DND-41 (cell line): Measurements from ENCODE around the gene FADS1.

Experiments
- EZH2 ChIP-seq: IDR thresholded peaks from 3 replicates; pipeline ENCODE4 v1.6.1; 2012; ENCODE audit warnings: borderline replicate concordance, low read depth, mild to moderate bottlenecking, moderate library complexity, low read length, inconsistent platforms; ENCODE audit not compliant: severe bottlenecking
- TF ChIP-seq, protein P1 (sequence below): IDR thresholded peaks from 2 replicates; pipeline ENCODE4 v1.5.1; 2012; ENCODE audit warnings: borderline replicate concordance, low read length, moderate library complexity, mild to moderate bottlenecking; ENCODE audit not compliant: poor library complexity, severe bottlenecking; ENCODE audit errors: extremely low read depth

DNA sequence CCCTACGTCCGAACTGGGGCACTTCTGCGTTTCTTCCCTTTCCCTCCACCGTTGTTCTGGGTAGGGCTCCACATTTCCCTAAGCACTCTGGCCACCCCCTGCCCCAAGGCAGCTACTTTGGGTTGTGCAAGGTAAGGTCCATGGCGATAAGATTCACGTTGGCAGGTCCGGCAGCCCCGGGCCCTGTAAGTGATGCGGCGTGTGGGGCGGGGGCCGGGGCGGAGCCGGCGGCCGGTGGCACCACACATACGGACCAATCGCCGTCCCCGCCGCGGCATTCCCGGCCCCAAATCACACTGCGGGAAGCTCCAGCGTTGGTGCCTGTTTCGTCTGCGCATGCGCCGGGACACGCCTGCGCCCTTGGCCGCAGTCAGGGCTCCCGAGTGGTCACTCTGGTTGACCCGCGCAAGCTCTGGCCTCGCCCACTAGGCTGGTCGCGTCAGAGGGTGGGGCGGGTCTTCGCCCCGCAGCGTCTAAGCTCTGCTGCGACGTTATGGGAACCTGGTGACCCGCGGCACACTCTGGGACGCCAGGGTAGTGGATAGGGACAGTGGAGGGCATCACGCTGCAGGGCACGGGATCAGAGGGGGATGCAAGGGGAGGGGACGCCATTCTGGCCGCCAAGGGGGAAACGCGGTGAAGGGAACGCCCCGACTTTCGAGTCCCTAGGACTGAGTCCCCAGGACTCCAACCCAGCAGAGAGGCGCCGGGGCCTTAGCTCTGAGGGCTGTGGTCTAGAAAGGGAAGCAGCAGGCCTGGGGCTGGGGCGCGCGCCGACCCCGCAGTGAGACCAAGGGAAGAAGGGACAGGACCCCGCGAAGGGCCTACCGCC lies 1.6 kb downstream of the FADS1 start:
- TF ChIP-seq, protein P1, sequence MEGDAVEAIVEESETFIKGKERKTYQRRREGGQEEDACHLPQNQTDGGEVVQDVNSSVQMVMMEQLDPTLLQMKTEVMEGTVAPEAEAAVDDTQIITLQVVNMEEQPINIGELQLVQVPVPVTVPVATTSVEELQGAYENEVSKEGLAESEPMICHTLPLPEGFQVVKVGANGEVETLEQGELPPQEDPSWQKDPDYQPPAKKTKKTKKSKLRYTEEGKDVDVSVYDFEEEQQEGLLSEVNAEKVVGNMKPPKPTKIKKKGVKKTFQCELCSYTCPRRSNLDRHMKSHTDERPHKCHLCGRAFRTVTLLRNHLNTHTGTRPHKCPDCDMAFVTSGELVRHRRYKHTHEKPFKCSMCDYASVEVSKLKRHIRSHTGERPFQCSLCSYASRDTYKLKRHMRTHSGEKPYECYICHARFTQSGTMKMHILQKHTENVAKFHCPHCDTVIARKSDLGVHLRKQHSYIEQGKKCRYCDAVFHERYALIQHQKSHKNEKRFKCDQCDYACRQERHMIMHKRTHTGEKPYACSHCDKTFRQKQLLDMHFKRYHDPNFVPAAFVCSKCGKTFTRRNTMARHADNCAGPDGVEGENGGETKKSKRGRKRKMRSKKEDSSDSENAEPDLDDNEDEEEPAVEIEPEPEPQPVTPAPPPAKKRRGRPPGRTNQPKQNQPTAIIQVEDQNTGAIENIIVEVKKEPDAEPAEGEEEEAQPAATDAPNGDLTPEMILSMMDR: no peak
- no peak for TF ChIP-seq EZH2
